CD4-positive, alpha-beta memory T cell (primary cell): ENCODE data around the gene CACNA1C. TPM values are rescaled to one million over a fixed set of nuclear protein-coding genes. Genes with fewer than 3 reads are reported as not detected.
"Not testable (repeated sequence)": the region's sequence is repeated elsewhere in the genome, so short reads cannot be mapped to it uniquely, and the experiment has no call there.

Experiments used
- CTCF ChIA-PET: fragments of 350-600 bp; sonication (Branson Sonifier 250); formaldehyde crosslinking; loops from one replicate; lab custom pipeline; 2021; ENCODE audit warnings: inconsistent platforms; ENCODE audit not compliant: partially characterized antibody; lab: Charles Lee
- POLR2A ChIA-PET: fragments of 350-600 bp; sonication (Branson Sonifier 250); formaldehyde crosslinking; loops from one replicate; lab custom pipeline; 2021; ENCODE audit not compliant: partially characterized antibody; lab: Charles Lee
- DNase-seq, 5 donors: peaks; one replicate each; pipeline versions ENCODE4 v3.0.0 to v3.0.0-alpha.2; 2020 to 2022; ENCODE audit warnings: mixed read lengths in 1 of 5
- H3K27ac ChIP-seq: one replicate; pipeline ENCODE4 v1.7.0; 2013; ENCODE audit warnings: low read depth, low read length
- H3K27me3 ChIP-seq: 2 replicates; pipeline ENCODE4 v1.7.0; 2013; ENCODE audit warnings: mild to moderate bottlenecking, low read length, moderate library complexity; ENCODE audit not compliant: insufficient read depth
- H3K36me3 ChIP-seq: 2 replicates; pipeline ENCODE4 v1.7.0; 2013; ENCODE audit warnings: mild to moderate bottlenecking, low read length, moderate library complexity; ENCODE audit not compliant: insufficient read depth
- H3K4me1 ChIP-seq: 2 replicates; pipeline ENCODE4 v1.7.0; 2013; ENCODE audit warnings: mild to moderate bottlenecking, low read length, moderate library complexity; ENCODE audit not compliant: insufficient read depth
- H3K4me3 ChIP-seq, 2 donors: one replicate each; pipeline ENCODE4 v1.7.0; 2013; ENCODE audit warnings: low read length in 2 of 2, mild to moderate bottlenecking in 1 of 2
- H3K9me3 ChIP-seq, 2 donors: one replicate each; pipeline ENCODE4 v1.7.0; 2013; ENCODE audit warnings: low read length in 2 of 2, control low read depth in 1 of 2; ENCODE audit not compliant: control insufficient read depth in 1 of 2
- H3K27ac Mint-ChIP-seq, 7 donors: one replicate each; pipeline ENCODE4 v1.8.0; 2020 to 2021; ENCODE audit warnings: mixed read lengths in 7 of 7, mild to moderate bottlenecking in 6 of 7, inconsistent platforms in 3 of 7, moderate library complexity in 3 of 7
- H3K27me3 Mint-ChIP-seq, 2 donors: one replicate each; pipeline ENCODE4 v1.8.0; 2020 to 2021; ENCODE audit warnings: mixed read lengths in 2 of 2
- H3K36me3 Mint-ChIP-seq, 2 donors: one replicate each; pipeline ENCODE4 v1.8.0; 2020 to 2021; ENCODE audit warnings: mixed read lengths in 2 of 2, inconsistent platforms in 1 of 2, mild to moderate bottlenecking in 1 of 2
- H3K4me1 Mint-ChIP-seq, 4 donors: one replicate each; pipeline ENCODE4 v1.8.0; 2020 to 2021; ENCODE audit warnings: mixed read lengths in 4 of 4, mild to moderate bottlenecking in 1 of 4
- H3K4me3 Mint-ChIP-seq, 8 donors: one replicate each; pipeline ENCODE4 v1.8.0; 2020 to 2021; ENCODE audit warnings: mixed read lengths in 8 of 8, mild to moderate bottlenecking in 7 of 8, moderate library complexity in 6 of 8, inconsistent platforms in 3 of 8
- H3K9me3 Mint-ChIP-seq, 8 donors: one replicate each; pipeline ENCODE4 v1.8.0; 2020 to 2021; ENCODE audit warnings: mixed read lengths in 8 of 8, mild to moderate bottlenecking in 5 of 8, inconsistent platforms in 3 of 8, moderate library complexity in 1 of 8
- intact Hi-C: fragments of 100-400 bp; cut with micrococcal nuclease; formaldehyde crosslinking; loops from one replicate; pipeline ENCODE4 v1.15.1; 2023
- polyA plus RNA-seq, 2 donors: library from polyadenylated mRNA; unstranded; fragments of 300-500 nt; fragmentation: Illumina TruSeq; gene quantifications; one replicate each; pipeline ENCODE4 v1.2.3, GENCODE V29; 2021
- total RNA-seq, 2 experiments: library from RNA; stranded (reverse); gene quantifications; one replicate each; pipeline ENCODE4 v1.2.3, GENCODE V29; 2021

CACNA1C gene
- total and polyA plus RNA-seq, 4 experiments from 2014 or later = 0.05 to 0.21 (median 0.07) TPM

DNA sequence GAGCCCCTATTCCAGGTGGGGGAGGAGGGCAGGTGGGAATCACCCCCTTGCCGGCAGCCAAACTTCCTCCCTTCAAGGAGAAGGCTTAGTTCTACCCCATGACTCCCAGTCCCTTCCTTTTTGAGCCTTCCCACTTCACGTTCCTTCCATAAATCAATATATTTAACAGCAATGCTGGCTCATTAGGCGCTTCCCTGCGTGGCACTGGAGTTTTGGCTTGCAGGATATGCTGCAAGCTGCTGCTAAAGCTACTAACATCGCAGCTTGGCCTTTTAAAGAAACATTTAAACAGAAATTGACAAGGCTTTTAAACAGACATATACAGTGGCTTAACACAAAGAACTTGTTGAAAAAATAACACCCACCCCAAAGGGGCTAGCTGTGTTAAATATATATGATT is 434.0 kb downstream of the CACNA1C start:
- no peaks in the 10 kb centered on the region for H3K4me1 Mint-ChIP-seq
- no peak overlapping the region for H3K4me3 Mint-ChIP-seq
- Histone ChIP-seq H3K9me3 (no peaks in the 10 kb centered on the region), H3K27me3 (no peaks in the 10 kb centered on the region), H3K27ac (no peak overlapping the region), H3K4me1 (no peaks in the 10 kb centered on the region), H3K4me3 (no peak overlapping the region), H3K36me3 (no peaks in the 10 kb centered on the region)
- CTCF ChIA-PET = interaction anchor here (0.5 kb wide), 1 partner anchor 1101 kb away, joined by 5 read pairs; no protein-coding TSS in a partner anchor
- POLR2A ChIA-PET = no interaction called here
- no peak for DNase-seq
- intact Hi-C loops = no loop called here
- no peaks in the 10 kb centered on the region for H3K9me3 Mint-ChIP-seq
- H3K36me3 Mint-ChIP-seq = no peaks in the 10 kb centered on the region
- H3K27ac Mint-ChIP-seq = no peak overlapping the region
- H3K27me3 Mint-ChIP-seq = peaks cover 3 to 7% of the 10 kb centered on the region in 2 donors

DNA sequence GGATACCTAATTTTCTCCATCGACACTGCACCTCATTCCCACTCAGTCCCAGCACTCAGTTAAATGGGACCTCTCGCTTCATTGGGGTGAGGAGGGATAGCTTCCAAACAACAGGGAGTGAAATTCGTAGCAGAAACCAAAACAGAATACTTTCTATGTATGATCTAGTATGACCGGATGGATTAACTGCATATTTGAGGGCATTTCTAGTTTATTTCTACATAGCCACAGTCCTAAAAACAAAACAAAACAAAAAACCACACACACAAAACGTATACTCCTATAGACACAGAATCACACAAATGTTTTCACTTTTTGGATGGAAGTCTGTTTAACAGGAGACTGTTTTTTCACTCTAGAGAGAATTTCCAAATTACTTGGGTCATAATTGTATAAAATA is 434.5 kb downstream of the CACNA1C start:
- Histone ChIP-seq H3K4me1 (no peaks in the 10 kb centered on the region), H3K36me3 (no peaks in the 10 kb centered on the region), H3K27ac (no peak overlapping the region), H3K27me3 (no peaks in the 10 kb centered on the region), H3K4me3 (no peak overlapping the region), H3K9me3 (no peaks in the 10 kb centered on the region)
- H3K27me3 Mint-ChIP-seq = peaks cover 2 to 7% of the 10 kb centered on the region in 2 donors
- no peak overlapping the region for H3K27ac Mint-ChIP-seq
- POLR2A ChIA-PET = no interaction called here
- no peaks in the 10 kb centered on the region for H3K9me3 Mint-ChIP-seq
- intact Hi-C loops = no loop called here
- no peaks in the 10 kb centered on the region for H3K4me1 Mint-ChIP-seq
- CTCF ChIA-PET = no interaction called here
- DNase-seq = no peak
- no peak overlapping the region for H3K4me3 Mint-ChIP-seq
- H3K36me3 Mint-ChIP-seq = no peaks in the 10 kb centered on the region

DNA sequence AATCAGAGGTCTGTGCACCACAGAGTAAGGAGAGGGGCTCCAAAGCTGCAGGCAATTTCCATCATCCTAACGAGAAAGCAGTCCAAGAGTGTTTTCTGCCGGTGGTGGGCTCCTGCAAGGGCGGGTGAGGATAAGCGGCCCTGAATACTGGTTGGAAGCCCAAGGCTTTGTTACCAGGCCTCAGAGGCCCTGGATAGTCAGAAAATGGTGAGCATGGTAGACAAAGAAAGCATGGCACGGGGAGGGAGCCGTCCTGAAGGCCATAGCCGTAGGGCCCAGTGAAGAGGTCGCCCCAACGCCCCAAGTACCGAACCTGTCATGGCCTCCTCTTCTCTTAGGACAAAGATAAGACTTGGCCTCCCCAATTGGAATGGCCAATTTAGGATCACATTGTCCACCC is 435.3 kb downstream of the CACNA1C start:
- Mint-ChIP-seq H3K27me3 (peaks cover 5 to 7% of the 10 kb centered on the region in 2 donors), H3K9me3 (no peaks in the 10 kb centered on the region), H3K27ac (no peak overlapping the region), H3K4me3 (no peak overlapping the region), H3K4me1 (no peaks in the 10 kb centered on the region), H3K36me3 (no peaks in the 10 kb centered on the region)
- no peak for DNase-seq
- H3K27ac ChIP-seq = no peak overlapping the region
- H3K27me3 ChIP-seq = no peaks in the 10 kb centered on the region
- H3K4me1 ChIP-seq = no peaks in the 10 kb centered on the region
- no peaks in the 10 kb centered on the region for H3K36me3 ChIP-seq
- intact Hi-C loops = no loop called here
- CTCF ChIA-PET = no interaction called here
- POLR2A ChIA-PET = no interaction called here
- no peaks in the 10 kb centered on the region for H3K9me3 ChIP-seq
- no peak overlapping the region for H3K4me3 ChIP-seq

GRCh38 chr12:2488596-2488995 is 435.8 kb downstream of the CACNA1C start:
- Mint-ChIP-seq H3K4me3 (no peak overlapping the region), H3K27me3 (peaks cover 6 to 7% of the 10 kb centered on the region in 2 donors), H3K4me1 (no peaks in the 10 kb centered on the region), H3K27ac (peak overlapping the region in 1 of 7 donors; percentile 43), H3K9me3 (no peaks in the 10 kb centered on the region), H3K36me3 (no peaks in the 10 kb centered on the region)
- POLR2A ChIA-PET = no interaction called here
- H3K9me3 ChIP-seq = no peaks in the 10 kb centered on the region
- intact Hi-C loops = no loop called here
- H3K27ac ChIP-seq = no peak overlapping the region
- H3K27me3 ChIP-seq = no peaks in the 10 kb centered on the region
- CTCF ChIA-PET = no interaction called here
- DNase-seq = no peak
- H3K36me3 ChIP-seq = no peaks in the 10 kb centered on the region
- H3K4me1 ChIP-seq = no peaks in the 10 kb centered on the region
- no peak overlapping the region for H3K4me3 ChIP-seq

DNA sequence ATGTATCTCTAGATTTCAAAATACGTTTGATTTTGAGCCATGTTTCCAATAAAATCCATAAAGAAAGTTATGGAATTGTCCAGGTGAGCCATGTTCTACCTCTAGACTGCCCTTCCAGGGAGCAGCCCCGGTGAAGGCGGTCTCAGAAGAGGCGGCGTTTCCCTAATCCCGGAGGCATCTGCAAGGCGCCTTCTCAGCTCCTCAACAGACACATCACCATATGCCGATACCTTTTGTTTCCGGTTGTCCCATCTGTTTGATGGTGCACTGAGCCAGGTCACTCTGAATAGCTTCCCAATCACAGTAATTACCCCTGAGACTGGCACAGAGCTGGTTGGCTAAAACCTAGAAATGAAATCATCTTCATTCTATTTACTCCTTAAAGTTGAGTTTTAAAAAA is 436.5 kb downstream of the CACNA1C start:
- ChIA-PET POLR2A (no interaction called here), CTCF (no interaction called here)
- Mint-ChIP-seq H3K36me3 (no peaks in the 10 kb centered on the region), H3K4me1 (no peaks in the 10 kb centered on the region), H3K9me3 (no peaks in the 10 kb centered on the region), H3K27ac (no peak overlapping the region), H3K27me3 (peaks cover 6 to 8% of the 10 kb centered on the region in 2 donors), H3K4me3 (no peak overlapping the region)
- Histone ChIP-seq H3K27me3 (no peaks in the 10 kb centered on the region), H3K4me3 (no peak overlapping the region), H3K27ac (no peak overlapping the region), H3K4me1 (no peaks in the 10 kb centered on the region), H3K36me3 (no peaks in the 10 kb centered on the region), H3K9me3 (no peaks in the 10 kb centered on the region)
- DNase-seq = no peak
- intact Hi-C loops = no loop called here

GRCh38 chr12:2490831-2491230 is 438.0 kb downstream of the CACNA1C start:
- ChIA-PET POLR2A (no interaction called here), CTCF (no interaction called here)
- Mint-ChIP-seq H3K4me3 (no peak overlapping the region), H3K27ac (no peak overlapping the region), H3K4me1 (peaks cover 0 to 1% (median 0%) of the 10 kb centered on the region in 4 donors), H3K9me3 (peaks cover 0 to 2% (median 0%) of the 10 kb centered on the region in 8 donors), H3K36me3 (no peaks in the 10 kb centered on the region), H3K27me3 (peaks cover 12% of the 10 kb centered on the region in 2 donors)
- Histone ChIP-seq H3K9me3 (no peaks in the 10 kb centered on the region), H3K4me1 (no peaks in the 10 kb centered on the region), H3K36me3 (no peaks in the 10 kb centered on the region), H3K27ac (no peak overlapping the region), H3K4me3 (no peak overlapping the region), H3K27me3 (no peaks in the 10 kb centered on the region)
- DNase-seq = no peak
- intact Hi-C loops = no loop called here

- H3K4me3 Mint-ChIP-seq, H3K4me3 ChIP-seq, H3K27me3 ChIP-seq, H3K4me1 ChIP-seq, H3K27ac ChIP-seq, DNase-seq, H3K27ac Mint-ChIP-seq, POLR2A ChIA-PET, H3K9me3 Mint-ChIP-seq, CTCF ChIA-PET, H3K4me1 Mint-ChIP-seq, H3K9me3 ChIP-seq, intact Hi-C loops, H3K36me3 ChIP-seq, H3K36me3 Mint-ChIP-seq: not testable (repeated sequence)
- H3K27me3 Mint-ChIP-seq = peaks cover 12 to 14% of the 10 kb centered on the region in 2 donors
These were observed 438.6 kb downstream of the CACNA1C start for GRCh38 chr12:2491349-2491748.

DNA sequence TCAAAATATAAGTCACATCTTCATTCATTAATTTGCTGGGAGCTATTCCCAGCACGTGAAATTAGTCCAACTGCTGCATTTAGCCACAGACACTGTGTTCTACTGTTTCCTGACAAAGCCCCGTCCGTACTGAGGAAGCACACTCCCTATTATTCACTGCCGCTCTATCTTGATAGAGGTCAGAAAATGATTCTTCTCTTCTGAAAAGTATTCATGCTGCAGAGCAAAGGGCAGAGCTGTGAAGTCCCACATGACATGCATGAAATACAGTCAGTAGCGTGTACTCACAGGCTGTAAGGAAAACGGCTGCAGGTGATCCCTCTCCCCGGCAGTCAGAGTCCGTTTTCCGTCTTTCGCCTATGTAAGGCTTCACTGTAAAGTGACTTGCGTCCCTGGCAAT is 439.4 kb downstream of the CACNA1C start:
- ChIA-PET CTCF (no interaction called here), POLR2A (no interaction called here)
- Mint-ChIP-seq H3K4me3 (no peak overlapping the region), H3K27me3 (peaks cover 12 to 14% of the 10 kb centered on the region in 2 donors), H3K27ac (no peak overlapping the region), H3K4me1 (peaks cover 0 to 2% (median 0%) of the 10 kb centered on the region in 4 donors), H3K36me3 (no peaks in the 10 kb centered on the region), H3K9me3 (peaks cover 0 to 2% (median 0%) of the 10 kb centered on the region in 8 donors)
- H3K9me3 ChIP-seq = no peaks in the 10 kb centered on the region
- no peaks in the 10 kb centered on the region for H3K27me3 ChIP-seq
- intact Hi-C loops = no loop called here
- H3K27ac ChIP-seq = no peak overlapping the region
- H3K4me3 ChIP-seq = no peak overlapping the region
- DNase-seq = no peak
- no peaks in the 10 kb centered on the region for H3K4me1 ChIP-seq
- no peaks in the 10 kb centered on the region for H3K36me3 ChIP-seq
